MCF 10A (cell line): ENCODE results near the gene DNAH2. TPM values are rescaled to one million over a fixed set of nuclear protein-coding genes. Genes with fewer than 3 reads are reported as not detected.

Experiments
- BruUV-seq: library from RNA; stranded (reverse); fragments of 400-500 nt; replicated peaks from 2 replicates; lab custom pipeline; 2021; lab: Mats Ljungman, UMichigan
- CTCF ChIA-PET: fragments of 300-600 bp; sonication (Branson Sonifier 250); formaldehyde crosslinking; extraction: SDS; loops from one replicate; lab custom pipeline; 2021; ENCODE audit warnings: antibody characterized with exemption, inconsistent platforms; lab: Yijun Ruan, JAX
- POLR2A ChIA-PET: fragments of 300-600, 350-650 bp; sonication (Branson Sonifier 250); formaldehyde crosslinking; extraction: SDS; loops from one replicate; lab custom pipeline; 2020; ENCODE audit warnings: antibody characterized with exemption, inconsistent platforms; lab: Yijun Ruan, JAX
- DNase-seq: peaks from one replicate; pipeline ENCODE4 v3.0.0-alpha.2; 2018; ENCODE audit not compliant: unreplicated experiment
- H3K27ac Mint-ChIP-seq: one replicate; pipeline ENCODE4 v1.8.0; 2022; ENCODE audit warnings: mild to moderate bottlenecking, low read depth, mixed read lengths; ENCODE audit not compliant: unreplicated experiment
- H3K27me3 Mint-ChIP-seq: one replicate; pipeline ENCODE4 v1.8.0; 2022; ENCODE audit warnings: mixed read lengths; ENCODE audit not compliant: insufficient read depth, unreplicated experiment
- H3K36me3 Mint-ChIP-seq: one replicate; pipeline ENCODE4 v1.8.0; 2022; ENCODE audit warnings: mild to moderate bottlenecking, moderate library complexity, mixed read lengths; ENCODE audit not compliant: insufficient read depth, unreplicated experiment
- H3K4me1 Mint-ChIP-seq: one replicate; pipeline ENCODE4 v1.8.0; 2022; ENCODE audit warnings: mixed read lengths; ENCODE audit not compliant: insufficient read depth, unreplicated experiment
- H3K4me3 Mint-ChIP-seq: one replicate; pipeline ENCODE4 v1.8.0; 2022; ENCODE audit warnings: mild to moderate bottlenecking, moderate library complexity, mixed read lengths; ENCODE audit not compliant: unreplicated experiment
- H3K9me3 Mint-ChIP-seq: one replicate; pipeline ENCODE4 v1.8.0; 2022; ENCODE audit warnings: mixed read lengths; ENCODE audit not compliant: unreplicated experiment
- CTCF ChIP-seq: fragments of 200-600 bp; IDR thresholded peaks from one replicate; pipeline ENCODE4 v1.8.0; 2022; ENCODE audit warnings: antibody characterized with exemption, mild to moderate bottlenecking; ENCODE audit not compliant: unreplicated experiment
- intact Hi-C: fragments of 100-400 bp; cut with micrococcal nuclease; formaldehyde crosslinking; loops from 2 replicates; pipeline ENCODE4 v1.14.1; 2022
- total RNA-seq: library from RNA; stranded (reverse); gene quantifications from 2 replicates; pipeline ENCODE4 v1.2.3, GENCODE V29; 2022

Gene DNAH2
- total RNA-seq, 1 experiment from 2014 or later: 0.12 TPM

GRCh38 chr17:7697828-7698588, 19.5 kb upstream of the DNAH2 start:
- no peak overlapping the region for H3K4me3 Mint-ChIP-seq
- TF ChIP-seq CTCF: no peak
- ChIA-PET POLR2A (no interaction called here), CTCF (no interaction called here)
- no peaks in the 10 kb centered on the region for H3K9me3 Mint-ChIP-seq
- peaks cover 38% of the 10 kb centered on the region for H3K36me3 Mint-ChIP-seq
- DNase-seq: no peak
- no TSS peak for BruUV-seq
- intact Hi-C loops: no loop called here
- H3K27me3 Mint-ChIP-seq: no peaks in the 10 kb centered on the region
- H3K4me1 Mint-ChIP-seq: no peaks in the 10 kb centered on the region
- H3K27ac Mint-ChIP-seq: no peak overlapping the region

GRCh38 chr17:7700510-7700909, 17.0 kb upstream of the DNAH2 start:
- CTCF ChIA-PET: interaction anchor here (0.6 to 0.8 kb wide), 4 partner anchors 314 to 549 kb away, joined by 3 read pairs; partner anchors contain the start of genes NEURL4 and PFAS
- H3K4me3 Mint-ChIP-seq: no peak overlapping the region
- peaks cover under 1% of the 10 kb centered on the region for H3K4me1 Mint-ChIP-seq
- intact Hi-C loops: no loop called here
- H3K36me3 Mint-ChIP-seq: peaks cover 29% of the 10 kb centered on the region
- no TSS peak for BruUV-seq
- peaks cover 5% of the 10 kb centered on the region for H3K27me3 Mint-ChIP-seq
- no peak for TF ChIP-seq CTCF
- DNase-seq: no peak
- POLR2A ChIA-PET: no interaction called here
- H3K27ac Mint-ChIP-seq: no peak overlapping the region
- H3K9me3 Mint-ChIP-seq: no peaks in the 10 kb centered on the region

GRCh38 chr17:7701681-7702080, 15.9 kb upstream of the DNAH2 start:
- H3K4me1 Mint-ChIP-seq: peaks cover 6% of the 10 kb centered on the region
- H3K36me3 Mint-ChIP-seq: peaks cover 19% of the 10 kb centered on the region
- intact Hi-C loops: no loop called here
- TF ChIP-seq CTCF: no peak
- no peak for DNase-seq
- H3K27me3 Mint-ChIP-seq: peaks cover 17% of the 10 kb centered on the region
- H3K27ac Mint-ChIP-seq: no peak overlapping the region
- no TSS peak for BruUV-seq
- ChIA-PET POLR2A (interaction anchor here (0.6 kb wide), 1 partner anchor 15 kb away, joined by 3 read pairs; no protein-coding TSS in a partner anchor), CTCF (no interaction called here)
- H3K4me3 Mint-ChIP-seq: no peak overlapping the region
- H3K9me3 Mint-ChIP-seq: no peaks in the 10 kb centered on the region

- intact Hi-C loops: no loop called here
- H3K4me3 Mint-ChIP-seq: no peak overlapping the region
- BruUV-seq: no TSS peak
- peaks cover 6% of the 10 kb centered on the region for H3K4me1 Mint-ChIP-seq
- TF ChIP-seq CTCF: no peak
- ChIA-PET POLR2A (interaction anchor here (0.7 to 1.6 kb wide), 3 partner anchors 13 to 160 kb away, joined by 4 to 6 read pairs (median 4); partner anchors contain the start of gene WRAP53), CTCF (no interaction called here)
- H3K27me3 Mint-ChIP-seq: peaks cover 23% of the 10 kb centered on the region
- no peak overlapping the region for H3K27ac Mint-ChIP-seq
- DNase-seq: no peak
- peaks cover 11% of the 10 kb centered on the region for H3K36me3 Mint-ChIP-seq
- H3K9me3 Mint-ChIP-seq: no peaks in the 10 kb centered on the region
Observed at GRCh38 chr17:7702776-7703175, 14.8 kb upstream of the DNAH2 start.
